IMR-90 (cell line): ENCODE measurements around the gene ERLIN1. TPM values are rescaled to one million over a fixed set of nuclear protein-coding genes. Genes with fewer than 3 reads are reported as not detected.

Experiments used
- ATAC-seq: fragments of 200-7000 bp; cut with Tn5 transposase; 2 replicates; pipeline ENCODE4 v1.9.1; 2020; ENCODE audit warnings: low read depth, mild to moderate bottlenecking, moderate library complexity
- BruUV-seq: library from RNA; stranded (reverse); fragments of 400-500 nt; replicated peaks from 2 replicates; lab custom pipeline; 2021; lab: Mats Ljungman, UMichigan
- CTCF ChIA-PET: fragments of 300-600 bp; formaldehyde crosslinking; extraction: SDS; loops from one replicate; lab custom pipeline; 2021; ENCODE audit warnings: antibody characterized with exemption; lab: Yijun Ruan, JAX
- POLR2A ChIA-PET: fragments of 300-600 bp; sonication (Branson Sonifier 250); formaldehyde crosslinking; loops from one replicate; lab custom pipeline; 2022; ENCODE audit warnings: antibody characterized with exemption; ENCODE audit not compliant: unreplicated experiment; lab: Charles Lee
- DNase-seq: peaks from one replicate; pipeline ENCODE4 v3.0.0; 2013
- H2AFZ ChIP-seq: replicated peaks from 2 replicates; pipeline ENCODE3; 2013; ENCODE audit warnings: low read length, mild to moderate bottlenecking; ENCODE audit not compliant: poor library complexity
- H2AK5ac ChIP-seq: 2 replicates; pipeline ENCODE4 v1.6.1; 2013; ENCODE audit warnings: low read depth, low read length, inconsistent platforms
- H2AK9ac ChIP-seq: replicated peaks from 2 replicates; pipeline ENCODE3; 2013; ENCODE audit warnings: mild to moderate bottlenecking, low read depth, low read length, moderate library complexity; ENCODE audit not compliant: poor library complexity
- H2BK120ac ChIP-seq: 2 replicates; pipeline ENCODE4 v1.6.1; 2013; ENCODE audit warnings: low read depth, low read length, inconsistent platforms
- H2BK15ac ChIP-seq: 3 replicates; pipeline ENCODE4 v1.6.1; 2013; ENCODE audit warnings: low read depth, low read length, inconsistent platforms
- H2BK20ac ChIP-seq: 2 replicates; pipeline ENCODE4 v1.6.1; 2013; ENCODE audit warnings: low read depth, mild to moderate bottlenecking, inconsistent platforms, low read length, moderate library complexity
- H2BK5ac ChIP-seq: 2 replicates; pipeline ENCODE4 v1.6.1; 2013; ENCODE audit warnings: mild to moderate bottlenecking, low read depth, low read length, inconsistent platforms; ENCODE audit not compliant: poor library complexity, severe bottlenecking
- H3K14ac ChIP-seq: replicated peaks from 2 replicates; pipeline ENCODE4 v1.6.1; 2013; ENCODE audit warnings: low read depth, low read length, inconsistent platforms
- H3K18ac ChIP-seq: 2 replicates; pipeline ENCODE4 v1.6.1; 2013; ENCODE audit warnings: low read depth, low read length, control low read depth
- H3K23ac ChIP-seq: 2 replicates; pipeline ENCODE4 v1.6.1; 2013; ENCODE audit warnings: low read depth, low read length, inconsistent platforms
- H3K27ac ChIP-seq: 2 replicates; pipeline ENCODE4 v1.5.1; 2013; ENCODE audit warnings: mild to moderate bottlenecking, control low read depth, low read length; ENCODE audit not compliant: insufficient read depth
- H3K27me3 ChIP-seq: 2 replicates; pipeline ENCODE4 v1.6.1; 2013; ENCODE audit warnings: low read length; ENCODE audit not compliant: control insufficient read depth, insufficient read depth
- H3K36me3 ChIP-seq: 2 replicates; pipeline ENCODE4 v1.6.1; 2013; ENCODE audit warnings: low read length, mixed read lengths; ENCODE audit not compliant: control insufficient read depth, insufficient read depth
- H3K4ac ChIP-seq: 2 replicates; pipeline ENCODE4 v1.6.1; 2013; ENCODE audit warnings: low read depth, low read length, inconsistent platforms
- H3K4me1 ChIP-seq: 2 replicates; pipeline ENCODE4 v1.6.1; 2013; ENCODE audit warnings: low read length, mixed read lengths; ENCODE audit not compliant: control insufficient read depth, insufficient read depth
- H3K4me2 ChIP-seq: 2 replicates; pipeline ENCODE4 v1.6.1; 2013; ENCODE audit warnings: low read depth, mild to moderate bottlenecking, control low read depth, low read length, moderate library complexity
- H3K4me3 ChIP-seq: 2 replicates; pipeline ENCODE4 v1.5.1; 2013; ENCODE audit warnings: low read depth, mild to moderate bottlenecking, control low read depth, low read length, moderate library complexity; ENCODE audit not compliant: insufficient read depth
- H3K56ac ChIP-seq: 2 replicates; pipeline ENCODE4 v1.6.1; 2013; ENCODE audit warnings: low read length, inconsistent platforms; ENCODE audit not compliant: insufficient read depth; ENCODE audit errors: extremely low read depth
- H3K79me1 ChIP-seq, 2 experiments: 2 replicates each; pipeline ENCODE4 v1.6.1; 2013; ENCODE audit warnings: low read length in 2 of 2, inconsistent platforms in 1 of 2, low read depth in 1 of 2
- H3K9ac ChIP-seq: 2 replicates; pipeline ENCODE4 v1.6.1; 2013; ENCODE audit warnings: low read depth, low read length, control low read depth
- H3K9me1 ChIP-seq: 2 replicates; pipeline ENCODE4 v1.6.1; 2013; ENCODE audit warnings: low read length, inconsistent platforms; ENCODE audit not compliant: insufficient read depth
- H3K9me3 ChIP-seq: 2 replicates; pipeline ENCODE4 v1.6.1; 2013; ENCODE audit warnings: low read length; ENCODE audit not compliant: control insufficient read depth, insufficient read depth
- H4K20me1 ChIP-seq: 2 replicates; pipeline ENCODE4 v1.6.1; 2013; ENCODE audit warnings: low read length, inconsistent platforms; ENCODE audit not compliant: insufficient read depth
- H4K5ac ChIP-seq: 2 replicates; pipeline ENCODE4 v1.6.1; 2013; ENCODE audit warnings: mild to moderate bottlenecking, low read depth, low read length, control low read depth
- H4K8ac ChIP-seq, 2 experiments: 2 replicates each; pipeline ENCODE4 v1.6.1; 2013; ENCODE audit warnings: low read depth in 2 of 2, low read length in 2 of 2, control low read depth in 1 of 2, inconsistent platforms in 1 of 2
- H4K91ac ChIP-seq: 2 replicates; pipeline ENCODE4 v1.6.1; 2013; ENCODE audit warnings: low read depth, low read length, inconsistent platforms; ENCODE audit not compliant: insufficient read depth
- CHD1 ChIP-seq: IDR thresholded peaks from 2 replicates; pipeline ENCODE4 v1.6.1; 2012; ENCODE audit warnings: low read depth, low read length, improper control_type of control experiment
- ELK1 ChIP-seq: fragments of 150-350 bp; IDR thresholded peaks from 2 replicates; pipeline ENCODE4 v1.6.1; 2016; ENCODE audit warnings: low read depth, mild to moderate bottlenecking, low read length, moderate library complexity, borderline replicate concordance
- RCOR1 ChIP-seq: IDR thresholded peaks from 2 replicates; pipeline ENCODE4 v1.6.1; 2012; ENCODE audit warnings: mild to moderate bottlenecking, low read length, improper control_type of control experiment; ENCODE audit not compliant: insufficient replicate concordance
- SMC3 ChIP-seq: fragments of 150-350 bp; IDR thresholded peaks from 2 replicates; pipeline ENCODE4 v1.6.1; 2016; ENCODE audit warnings: low read depth, mild to moderate bottlenecking, antibody characterized with exemption, low read length, moderate library complexity
- WGBS, 2 experiments: methylation state at CpG; one replicate each; pipeline versions ENCODE4 v1.1.5 to v1.1.7; 2013; ENCODE audit warnings: missing lambda C conversion rate in 2 of 2; ENCODE audit not compliant: insufficient read length in 1 of 2; ENCODE audit errors: extremely low coverage in 2 of 2; 5-methylcytosine and 5-hydroxymethylcytosine counted together
- dilution Hi-C: fragments of 300-500 bp; cut with HindIII; formaldehyde crosslinking; loops from one replicate; pipeline ENCODE4 v1.14.3; 2018; ENCODE audit warnings: low sequenced_read_pairs; ENCODE audit not compliant: unreplicated experiment
- in situ Hi-C: fragments of 300-500 bp; cut with MboI; formaldehyde crosslinking; loops from 3 replicates; pipeline ENCODE4 v1.14.3; 2019; ENCODE audit warnings: low sequenced_read_pairs, inconsistent platforms, mixed read lengths
- intact Hi-C: fragments of 100-400 bp; cut with micrococcal nuclease; formaldehyde crosslinking; loops from 2 replicates; pipeline ENCODE4 v1.10.0; 2022
- polyA plus RNA-seq, 3 experiments: library from polyadenylated mRNA; depleted of rRNA; stranded (reverse); fragments of >200 nt; gene quantifications; 2 replicates each; pipeline ENCODE4 v1.2.3, GENCODE V29; 2012; ENCODE audit warnings: low replicate concordance in 1 of 3
- total RNA-seq: library from RNA; depleted of rRNA; stranded (reverse); fragments of >200 nt; gene quantifications from 2 replicates; pipeline ENCODE4 v1.2.3, GENCODE V29; 2012

The ERLIN1 gene
- total and polyA plus RNA-seq, 2 of the 4 experiments (the other 2 are of a cell fraction) = 31.5 to 33.9 TPM

GRCh38 chr10:100201549-100201948, 15.7 kb upstream of the ERLIN1 start:
- Histone ChIP-seq H2AK5ac (no peak overlapping the region), H4K8ac (no peak overlapping the region), H3K27ac (no peak overlapping the region), H2AK9ac (no peak overlapping the region), H3K56ac (no peak overlapping the region), H2AFZ (no peak overlapping the region), H3K14ac (no peak overlapping the region), H3K4me1 (no peaks in the 10 kb centered on the region), H2BK5ac (no peak overlapping the region), H3K36me3 (peaks cover 25% of the 10 kb centered on the region), H3K4me3 (no peak overlapping the region), H3K18ac (no peak overlapping the region), H2BK20ac (no peak overlapping the region), H2BK15ac (no peak overlapping the region), H4K5ac (no peak overlapping the region), H2BK120ac (no peak overlapping the region), H3K79me1 (0 out of 4 replicates have a peak, but pooled peaks cover 0 to 4% of the 10 kb centered on the region in 2 experiments), H4K20me1 (no peaks in the 10 kb centered on the region), H4K91ac (no peak overlapping the region), H3K9me1 (no peaks in the 10 kb centered on the region), H3K4me2 (no peak overlapping the region), H3K4ac (no peak overlapping the region), H3K9me3 (no peaks in the 10 kb centered on the region), H3K27me3 (no peaks in the 10 kb centered on the region), H3K23ac (no peak overlapping the region), H3K9ac (no peak overlapping the region)
- ATAC-seq (no peak), DNase-seq (no peak)
- no CpG with 5 or more reads among the region's 2 CpGs for WGBS, 2 experiments
- TF ChIP-seq SMC3 (no peak), RCOR1 (no peak), ELK1 (no peak), CHD1 (no peak)
- dilution Hi-C loops (no loop called here), intact Hi-C loops (no loop called here), in situ Hi-C loops (no loop called here)
- ChIA-PET POLR2A (no interaction called here), CTCF (interaction anchor here (0.6 kb wide), 1 partner anchor 20 kb away, joined by 3 read pairs; no protein-coding TSS in a partner anchor)
- no TSS peak for BruUV-seq
